ENCODE results near the gene MTCH1.
A peak's percentile ranks its signal among the peaks of the same experiment; 100 is the strongest.

MTCH1 gene

GRCh38 chr6:37010402-37010892 lies 24.5 kb upstream of the MTCH1 start:
- Mint-ChIP-seq H3K27me3 (no peaks in the 10 kb centered on the region), H3K4me1 (ENCODE audit: low read depth) (peaks cover 73% of the 10 kb centered on the region), H3K9me3 (no peaks in the 10 kb centered on the region), H3K36me3 (ENCODE audit: low read depth) (peaks cover 100% of the 10 kb centered on the region), H3K4me3 (peak overlapping the region; percentile 100), H3K27ac (peak overlapping the region; percentile 86)
- intact Hi-C loops (cut with micrococcal nuclease): no loop called here

DNA sequence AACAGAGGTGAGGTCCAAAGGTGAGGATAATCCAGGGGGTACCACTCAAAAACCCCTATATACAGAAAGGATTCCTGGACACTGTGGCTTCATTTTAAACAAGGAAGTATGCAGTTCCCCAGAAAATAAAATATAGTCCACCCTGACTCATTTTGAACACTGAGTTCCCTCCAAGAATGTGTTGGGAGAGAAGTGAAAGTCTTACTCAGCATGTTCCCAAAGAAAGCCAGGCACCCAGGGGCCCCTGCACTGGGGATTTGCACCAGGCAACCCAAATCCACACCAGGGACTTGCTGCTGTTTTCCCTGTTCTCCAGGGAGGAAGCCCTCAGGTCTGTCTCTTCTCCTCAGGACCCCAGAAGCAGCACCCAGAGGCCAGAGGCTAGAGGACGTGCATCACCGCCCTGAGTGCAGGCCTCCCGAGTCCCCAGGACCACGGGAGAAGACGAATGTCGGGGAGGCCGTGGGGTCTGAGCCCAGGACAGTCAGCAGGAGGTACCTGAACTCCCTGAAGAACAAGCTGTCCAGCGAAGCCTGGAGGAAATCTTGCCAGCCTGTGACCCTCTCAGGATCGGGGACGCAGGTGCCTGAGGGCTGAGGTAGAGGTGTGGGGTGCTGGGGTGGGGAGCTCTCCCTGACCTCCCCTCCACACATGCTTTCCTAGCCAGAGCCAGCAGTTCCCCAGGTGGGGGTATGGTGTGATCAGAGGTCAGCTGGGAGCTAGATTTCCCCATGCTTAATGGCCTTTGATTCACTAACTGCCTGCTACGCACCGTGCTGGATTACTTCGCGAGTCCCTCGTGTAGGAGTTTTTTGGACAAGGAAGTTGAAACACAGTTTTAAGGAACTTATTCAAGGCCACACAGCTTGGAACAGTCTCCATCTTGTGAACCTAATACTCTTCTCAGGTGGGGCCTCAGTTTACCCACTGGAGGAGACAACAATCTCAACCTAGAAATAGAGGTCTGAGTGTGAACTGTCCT lies 22.8 kb upstream of the MTCH1 start:
- no peaks in the 10 kb centered on the region for H3K9me3 Mint-ChIP-seq
- intact Hi-C loops (cut with micrococcal nuclease): loop anchor here (1.0 to 5.0 kb wide), 2 partner anchors 22 to 121 kb away; partner anchors contain the start of genes C6orf89 and MTCH1
- H3K4me3 Mint-ChIP-seq: peak overlapping the region; percentile 100
- no peaks in the 10 kb centered on the region for H3K27me3 Mint-ChIP-seq
- peaks cover 85% of the 10 kb centered on the region for H3K36me3 Mint-ChIP-seq (ENCODE audit: low read depth)
- peaks cover 65% of the 10 kb centered on the region for H3K4me1 Mint-ChIP-seq (ENCODE audit: low read depth)
- peak overlapping the region; percentile 86 for H3K27ac Mint-ChIP-seq

DNA sequence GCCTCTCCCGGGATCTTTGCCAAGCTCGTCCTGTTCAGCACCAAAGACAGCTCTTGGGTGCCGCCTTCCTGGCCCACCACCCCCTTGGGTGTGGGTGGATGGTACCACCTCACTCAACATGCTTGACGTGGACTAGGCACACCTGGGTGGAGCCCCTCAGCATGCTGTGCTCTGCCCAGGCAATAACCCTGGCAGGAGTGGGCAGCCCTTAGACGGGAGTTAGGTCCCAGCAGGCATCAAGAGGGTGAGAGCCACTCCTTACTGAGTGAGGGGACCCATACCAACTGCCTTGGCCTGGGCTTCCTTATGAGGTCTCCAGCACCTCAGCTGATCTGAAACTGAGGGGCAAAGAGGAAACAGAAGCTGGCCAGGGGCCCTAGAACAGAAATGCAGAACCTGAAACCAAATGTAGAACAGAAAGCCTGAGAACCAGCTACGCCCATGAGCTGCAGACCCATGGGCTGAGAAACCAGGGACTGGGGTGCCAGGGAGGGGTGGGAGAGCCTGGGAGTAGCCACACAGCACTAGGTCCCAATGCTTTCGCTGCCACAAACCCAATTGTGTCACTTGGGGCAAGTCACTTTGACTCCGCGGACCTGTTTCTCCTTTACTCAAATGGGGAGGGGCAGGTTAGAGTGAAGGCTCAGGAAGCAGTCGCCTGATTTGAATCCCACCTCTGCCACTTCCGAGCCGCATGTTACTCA lies 21.5 kb upstream of the MTCH1 start:
- peak overlapping the region; percentile 86 for H3K27ac Mint-ChIP-seq
- peak overlapping the region; percentile 100 for H3K4me3 Mint-ChIP-seq
- peaks cover 60% of the 10 kb centered on the region for H3K4me1 Mint-ChIP-seq (ENCODE audit: low read depth)
- no peaks in the 10 kb centered on the region for H3K27me3 Mint-ChIP-seq
- H3K36me3 Mint-ChIP-seq (ENCODE audit: low read depth): peaks cover 72% of the 10 kb centered on the region
- H3K9me3 Mint-ChIP-seq: no peaks in the 10 kb centered on the region
- intact Hi-C loops (cut with micrococcal nuclease): loop anchor here (1.0 to 5.0 kb wide), 2 partner anchors 21 to 120 kb away; partner anchors contain the start of genes C6orf89 and MTCH1

- peak overlapping the region; percentile 86 for H3K27ac Mint-ChIP-seq
- intact Hi-C loops (cut with micrococcal nuclease): loop anchor here (5.0 kb wide), 1 partner anchor 120 kb away; the partner anchor contains the start of gene C6orf89
- H3K9me3 Mint-ChIP-seq: no peaks in the 10 kb centered on the region
- H3K4me1 Mint-ChIP-seq (ENCODE audit: low read depth): peaks cover 63% of the 10 kb centered on the region
- peak overlapping the region; percentile 100 for H3K4me3 Mint-ChIP-seq
- peaks cover 66% of the 10 kb centered on the region for H3K36me3 Mint-ChIP-seq (ENCODE audit: low read depth)
- no peaks in the 10 kb centered on the region for H3K27me3 Mint-ChIP-seq
Observed at GRCh38 chr6:37006793-37007339, 20.9 kb upstream of the MTCH1 start.

DNA sequence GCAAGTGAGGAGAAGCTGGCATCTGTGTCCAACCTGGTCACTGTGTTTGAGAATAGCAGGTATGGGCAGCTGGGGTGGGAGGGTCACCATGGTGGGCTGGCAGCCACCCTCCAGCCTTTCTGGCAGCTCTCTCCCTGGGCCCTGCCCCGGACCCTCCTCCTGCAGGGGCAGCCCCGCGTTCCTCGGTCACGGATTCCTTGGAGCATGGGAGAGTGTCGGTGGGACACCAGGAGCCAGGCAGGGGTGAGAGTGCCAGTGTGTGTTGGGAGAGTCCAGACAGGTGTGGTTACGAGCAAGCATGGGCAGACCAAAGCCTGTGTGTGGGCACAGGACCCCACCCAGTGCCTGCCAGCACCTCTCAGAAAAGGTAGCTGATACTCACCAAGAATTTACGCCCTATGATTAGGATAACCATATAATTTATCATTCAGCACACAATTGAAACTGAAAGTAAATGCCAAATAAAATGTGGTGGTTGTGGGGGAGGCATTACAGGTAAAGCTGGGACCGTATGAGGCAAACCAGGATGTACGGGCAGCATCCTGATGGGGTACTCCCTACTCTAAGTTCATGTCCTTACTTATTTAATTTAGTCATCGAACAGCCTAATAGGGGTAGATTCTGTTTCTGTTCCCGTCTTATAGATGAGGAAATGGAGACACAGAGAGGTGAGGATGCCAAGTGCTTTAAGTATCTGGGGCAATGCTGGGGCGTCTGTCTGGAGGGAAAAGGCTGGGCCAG lies 20.0 kb upstream of the MTCH1 start:
- intact Hi-C loops (cut with micrococcal nuclease): loop anchor here (5.0 kb wide), 1 partner anchor 119 kb away; the partner anchor contains the start of gene C6orf89
- peak overlapping the region; percentile 86 for H3K27ac Mint-ChIP-seq
- H3K4me3 Mint-ChIP-seq: peak overlapping the region; percentile 100
- no peaks in the 10 kb centered on the region for H3K27me3 Mint-ChIP-seq
- no peaks in the 10 kb centered on the region for H3K9me3 Mint-ChIP-seq
- peaks cover 62% of the 10 kb centered on the region for H3K4me1 Mint-ChIP-seq (ENCODE audit: low read depth)
- peaks cover 57% of the 10 kb centered on the region for H3K36me3 Mint-ChIP-seq (ENCODE audit: low read depth)

DNA sequence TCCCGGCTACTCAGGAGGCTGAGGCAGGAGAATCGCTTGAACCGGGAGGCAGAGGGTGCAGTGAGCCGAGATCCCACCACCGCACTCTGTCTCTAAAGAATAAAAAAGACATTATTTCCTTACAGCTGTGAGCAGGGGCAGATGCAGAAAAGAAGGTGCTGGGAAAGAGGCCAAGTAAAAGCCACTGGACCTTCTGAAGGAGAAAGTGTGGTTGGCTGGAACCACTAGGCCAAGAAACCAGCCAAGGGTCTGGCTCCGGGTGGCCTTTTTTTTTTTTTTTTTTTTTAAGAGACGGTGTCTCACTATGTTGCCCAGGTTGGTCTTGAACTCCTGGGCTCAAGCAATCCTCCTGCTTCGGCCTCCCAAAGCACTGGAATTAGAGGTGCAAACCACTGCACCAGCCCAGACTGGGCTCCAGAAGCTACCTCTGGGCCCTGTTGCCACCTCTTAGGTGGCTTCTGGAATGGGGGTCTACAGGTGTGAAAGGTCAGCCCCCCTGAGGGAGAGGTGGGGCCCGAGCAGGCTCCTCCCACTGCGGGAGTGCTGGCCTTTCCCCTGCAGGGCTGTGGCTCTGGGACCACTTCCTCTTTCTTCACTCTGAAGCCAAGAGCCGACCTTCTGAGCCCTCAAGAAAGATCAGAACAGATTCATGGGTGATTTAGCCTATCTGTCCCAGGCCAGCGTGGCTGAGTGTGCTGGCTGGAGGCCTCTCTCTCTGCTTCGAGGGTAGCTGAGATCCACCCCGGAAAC lies 19.2 kb upstream of the MTCH1 start, which contains the start of gene FGD2:
TSS of gene FGD2 (plus strand) at position 595 of the 750 bp plus-strand sequence. CDS start 163 bp downstream, outside the sequence.
- Mint-ChIP-seq H3K27me3 (no peaks in the 10 kb centered on the region), H3K4me1 (ENCODE audit: low read depth) (peaks cover 62% of the 10 kb centered on the region), H3K4me3 (peak within 1 kb of the TSS; percentile 100), H3K36me3 (ENCODE audit: low read depth) (peaks cover 50% of the 10 kb centered on the region), H3K27ac (peak within 1 kb of the TSS; percentile 86), H3K9me3 (no peaks in the 10 kb centered on the region)
- intact Hi-C loops (cut with micrococcal nuclease): loop anchor here (5.0 kb wide), 1 partner anchor 118 kb away; the partner anchor contains the start of gene C6orf89

DNA sequence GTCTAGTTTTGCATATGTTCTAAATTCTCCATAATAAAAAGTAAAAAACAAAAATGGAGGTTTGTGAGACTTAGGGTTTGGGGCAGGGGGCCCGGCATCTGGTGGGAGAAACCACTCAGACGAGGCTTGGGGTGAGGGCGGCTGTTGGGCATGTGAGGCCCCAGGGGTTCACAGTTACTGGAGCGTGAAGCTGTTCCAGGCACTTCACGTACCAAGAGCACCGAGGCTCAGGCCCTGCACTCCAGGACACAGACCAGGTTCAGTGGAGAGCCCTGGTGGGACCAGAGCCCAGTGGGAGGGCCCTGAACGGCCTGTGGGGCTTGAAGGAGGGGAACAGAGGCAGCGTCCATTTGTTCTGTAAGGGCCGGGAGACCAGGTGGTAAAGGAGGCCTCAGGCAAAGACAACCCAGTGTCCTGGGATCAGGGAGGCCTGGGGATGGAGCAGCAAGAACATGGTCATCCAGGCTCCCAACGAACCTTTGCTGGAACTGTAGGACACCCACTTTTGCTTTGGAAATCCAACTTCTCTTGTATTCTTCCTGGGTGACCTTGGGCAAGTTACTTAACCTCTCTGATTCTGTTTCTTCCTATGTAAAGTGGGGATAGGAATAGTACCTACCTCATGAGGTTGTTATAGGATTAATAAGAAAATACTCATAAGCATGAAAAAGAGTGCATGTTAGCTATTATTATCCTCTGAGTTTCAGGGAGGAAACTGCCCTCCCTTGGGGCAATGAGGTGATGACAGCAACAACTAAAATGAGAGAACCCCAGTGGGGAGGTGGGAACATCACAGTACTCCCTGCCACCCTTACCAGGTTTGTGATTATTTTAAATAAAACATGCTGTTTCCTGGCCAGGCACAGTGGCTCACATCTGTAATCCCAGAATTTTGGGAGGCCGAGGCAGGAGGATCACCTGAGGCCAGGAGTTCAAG lies 18.3 kb upstream of the MTCH1 start:
- H3K9me3 Mint-ChIP-seq: no peaks in the 10 kb centered on the region
- H3K4me3 Mint-ChIP-seq: no peak overlapping the region
- no peaks in the 10 kb centered on the region for H3K27me3 Mint-ChIP-seq
- peak overlapping the region; percentile 86 for H3K27ac Mint-ChIP-seq
- H3K36me3 Mint-ChIP-seq (ENCODE audit: low read depth): peaks cover 40% of the 10 kb centered on the region
- peaks cover 62% of the 10 kb centered on the region for H3K4me1 Mint-ChIP-seq (ENCODE audit: low read depth)
- intact Hi-C loops (cut with micrococcal nuclease): no loop called here

DNA sequence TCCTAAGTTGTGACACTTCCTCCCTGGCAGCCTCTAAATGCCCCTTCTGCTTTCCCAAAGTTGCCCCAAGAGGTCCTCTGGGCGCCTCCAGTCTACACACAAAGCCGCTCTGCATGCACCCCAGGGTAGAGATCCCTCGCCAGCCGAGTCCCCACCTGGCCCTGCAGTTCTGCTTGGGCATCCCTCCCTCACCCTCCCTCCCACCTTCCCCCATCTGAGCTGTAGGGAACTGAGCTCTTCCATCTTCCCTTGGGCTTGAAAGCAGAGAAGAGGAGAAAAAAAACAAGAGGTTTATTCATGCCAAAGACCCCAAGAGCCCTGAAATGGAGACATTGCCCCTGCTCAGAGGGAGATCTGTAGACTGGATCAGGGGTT lies 13.7 kb upstream of the MTCH1 start:
- Mint-ChIP-seq H3K27me3 (no peaks in the 10 kb centered on the region), H3K4me1 (ENCODE audit: low read depth) (peaks cover 45% of the 10 kb centered on the region), H3K9me3 (no peaks in the 10 kb centered on the region), H3K36me3 (ENCODE audit: low read depth) (no peaks in the 10 kb centered on the region), H3K27ac (no peak overlapping the region), H3K4me3 (no peak overlapping the region)
- intact Hi-C loops (cut with micrococcal nuclease): no loop called here

GRCh38 chr6:36999061-36999750 lies 13.2 kb upstream of the MTCH1 start:
- H3K36me3 Mint-ChIP-seq (ENCODE audit: low read depth): no peaks in the 10 kb centered on the region
- H3K4me3 Mint-ChIP-seq: no peak overlapping the region
- intact Hi-C loops (cut with micrococcal nuclease): no loop called here
- peaks cover 43% of the 10 kb centered on the region for H3K4me1 Mint-ChIP-seq (ENCODE audit: low read depth)
- no peaks in the 10 kb centered on the region for H3K9me3 Mint-ChIP-seq
- peak overlapping the region; percentile 57 for H3K27ac Mint-ChIP-seq
- H3K27me3 Mint-ChIP-seq: peaks cover 3% of the 10 kb centered on the region

GRCh38 chr6:36998723-36999038 lies 12.7 kb upstream of the MTCH1 start:
- intact Hi-C loops (cut with micrococcal nuclease): no loop called here
- H3K27me3 Mint-ChIP-seq: peaks cover 3% of the 10 kb centered on the region
- peak overlapping the region; percentile 57 for H3K27ac Mint-ChIP-seq

GRCh38 chr6:36997811-36998722 lies 12.1 kb upstream of the MTCH1 start:
- Mint-ChIP-seq H3K9me3 (no peaks in the 10 kb centered on the region), H3K36me3 (ENCODE audit: low read depth) (no peaks in the 10 kb centered on the region), H3K27ac (peak overlapping the region; percentile 57), H3K4me3 (no peak overlapping the region), H3K4me1 (ENCODE audit: low read depth) (peaks cover 36% of the 10 kb centered on the region), H3K27me3 (peaks cover 3% of the 10 kb centered on the region)
- intact Hi-C loops (cut with micrococcal nuclease): no loop called here

More at GRCh38 chr6:36998723-36999038, 12.7 kb upstream of the MTCH1 start:
- Mint-ChIP-seq H3K4me3 (no peak overlapping the region), H3K4me1 (ENCODE audit: low read depth) (peaks cover 38% of the 10 kb centered on the region), H3K36me3 (ENCODE audit: low read depth) (no peaks in the 10 kb centered on the region), H3K9me3 (no peaks in the 10 kb centered on the region)
